ENCODE results near the gene PDE4D. TPM values are rescaled to one million over a fixed set of nuclear protein-coding genes. Genes with fewer than 3 reads are reported as not detected.

Gene PDE4D
- total RNA-seq, 2 experiments from 2014 or later: 164 to 175 TPM

GRCh38 chr5:59746241-59746765 is 147.2 kb downstream of the PDE4D start:
- DNase-seq: no peak
- Mint-ChIP-seq H3K27me3 (no peaks in the 10 kb centered on the region), H3K4me3 (no peak overlapping the region), H3K36me3 (ENCODE audit: low read depth) (no peaks in the 10 kb centered on the region), H3K4me1 (ENCODE audit: low read depth) (no peaks in the 10 kb centered on the region), H3K9me3 (no peaks in the 10 kb centered on the region), H3K27ac (no peak overlapping the region)
- CTCF ChIA-PET: no interaction called here
- H3K9me3 ChIP-seq (ENCODE audit: control insufficient read depth in 1 of 2, insufficient read depth in 1 of 2, low read length in 2 of 2): no peaks in the 10 kb centered on the region
- no peaks in the 10 kb centered on the region for H3K27me3 ChIP-seq (ENCODE audit: control insufficient read depth in 1 of 2, insufficient read depth in 2 of 2, low read length in 2 of 2)
- POLR2A ChIA-PET: no interaction called here
- no peaks in the 10 kb centered on the region for H3K4me1 ChIP-seq (ENCODE audit: insufficient read depth, low read length)
- no peak overlapping the region for H3K4me3 ChIP-seq (ENCODE audit: low read length)
- H3K36me3 ChIP-seq (ENCODE audit: insufficient read depth, low read length): no peaks in the 10 kb centered on the region
- no peak for ATAC-seq (ENCODE audit: poor library complexity)
- TF ChIP-seq CTCF (IDR thresholded peaks at IDR 0.05): no peak
- H3K27ac ChIP-seq (ENCODE audit: low read depth in 1 of 2, low read length in 2 of 2): no peak overlapping the region
- intact Hi-C loops (cut with DNase I, micrococcal nuclease): no loop called here

GRCh38 chr5:59745415-59745863 is 148.1 kb downstream of the PDE4D start:
- H3K36me3 Mint-ChIP-seq (ENCODE audit: low read depth): no peaks in the 10 kb centered on the region
- no peak overlapping the region for H3K4me3 ChIP-seq (ENCODE audit: low read length)
- H3K27ac ChIP-seq (ENCODE audit: low read depth in 1 of 2, low read length in 2 of 2): no peak overlapping the region
- TF ChIP-seq CTCF (IDR thresholded peaks at IDR 0.05): no peak
- no peak overlapping the region for H3K4me3 Mint-ChIP-seq
- no peak overlapping the region for H3K27ac Mint-ChIP-seq
- intact Hi-C loops (cut with DNase I, micrococcal nuclease): no loop called here
- H3K9me3 ChIP-seq (ENCODE audit: control insufficient read depth in 1 of 2, insufficient read depth in 1 of 2, low read length in 2 of 2): no peaks in the 10 kb centered on the region
- no peaks in the 10 kb centered on the region for H3K27me3 Mint-ChIP-seq
- ATAC-seq (ENCODE audit: poor library complexity) (no peak), DNase-seq (no peak)
- no peaks in the 10 kb centered on the region for H3K4me1 Mint-ChIP-seq (ENCODE audit: low read depth)
- CTCF ChIA-PET: interaction anchor here (1.4 kb wide), 1 partner anchor 13 kb away, joined by 3 read pairs; no protein-coding TSS in a partner anchor
- H3K27me3 ChIP-seq (ENCODE audit: control insufficient read depth in 1 of 2, insufficient read depth in 2 of 2, low read length in 2 of 2): no peaks in the 10 kb centered on the region
- no peaks in the 10 kb centered on the region for H3K4me1 ChIP-seq (ENCODE audit: insufficient read depth, low read length)
- H3K36me3 ChIP-seq (ENCODE audit: insufficient read depth, low read length): no peaks in the 10 kb centered on the region
- H3K9me3 Mint-ChIP-seq: no peaks in the 10 kb centered on the region
- POLR2A ChIA-PET: interaction anchor here (0.6 kb wide), 1 partner anchor 1215 kb away, joined by 3 read pairs; no protein-coding TSS in a partner anchor

GRCh38 chr5:59744531-59744992 is 149.0 kb downstream of the PDE4D start:
- no peaks in the 10 kb centered on the region for H3K9me3 Mint-ChIP-seq
- ChIA-PET POLR2A (no interaction called here), CTCF (interaction anchor here (0.7 to 1.4 kb wide), 2 partner anchors 12 to 50 kb away, joined by 3 read pairs; no protein-coding TSS in a partner anchor)
- intact Hi-C loops (cut with DNase I, micrococcal nuclease): no loop called here
- no peak for ATAC-seq (ENCODE audit: poor library complexity)
- Histone ChIP-seq H3K4me1 (ENCODE audit: insufficient read depth, low read length) (no peaks in the 10 kb centered on the region), H3K36me3 (ENCODE audit: insufficient read depth, low read length) (no peaks in the 10 kb centered on the region), H3K4me3 (ENCODE audit: low read length) (no peak overlapping the region), H3K27ac (ENCODE audit: low read depth in 1 of 2, low read length in 2 of 2) (no peak overlapping the region), H3K27me3 (ENCODE audit: control insufficient read depth in 1 of 2, insufficient read depth in 2 of 2, low read length in 2 of 2) (no peaks in the 10 kb centered on the region), H3K9me3 (ENCODE audit: control insufficient read depth in 1 of 2, insufficient read depth in 1 of 2, low read length in 2 of 2) (no peaks in the 10 kb centered on the region)
- DNase-seq: no peak
- H3K27ac Mint-ChIP-seq: no peak overlapping the region
- no peaks in the 10 kb centered on the region for H3K27me3 Mint-ChIP-seq
- no peak for TF ChIP-seq CTCF (IDR thresholded peaks at IDR 0.05)
- no peak overlapping the region for H3K4me3 Mint-ChIP-seq
- no peaks in the 10 kb centered on the region for H3K36me3 Mint-ChIP-seq (ENCODE audit: low read depth)
- no peaks in the 10 kb centered on the region for H3K4me1 Mint-ChIP-seq (ENCODE audit: low read depth)
